ENCODE measurements around the gene SEZ6. TPM values are rescaled to one million over a fixed set of nuclear protein-coding genes. Genes with fewer than 3 reads are reported as not detected.

SEZ6 gene
- total RNA-seq, 1 donor from 2014 or later = not detected

GRCh38 chr17:28906706-28907438 is 99.0 kb downstream of the SEZ6 start:
- Mint-ChIP-seq H3K36me3 (ENCODE audit: low read depth) (peaks cover 66% of the 10 kb centered on the region), H3K9me3 (no peaks in the 10 kb centered on the region), H3K4me1 (peaks cover 8% of the 10 kb centered on the region), H3K27ac (peak overlapping the region; percentile 53), H3K4me3 (no peak overlapping the region), H3K27me3 (no peaks in the 10 kb centered on the region)
- ChIA-PET CTCF (interaction anchor here (0.7 to 6.2 kb wide), 5 partner anchors 9 to 258 kb away, joined by 3 to 37 read pairs (median 10); partner anchors contain the start of gene FLOT2), POLR2A (interaction anchor here (0.6 kb wide), 1 partner anchor 157 kb away, joined by 3 read pairs; no protein-coding TSS in a partner anchor)
- ATAC-seq (ENCODE audit: low read depth) = no peak
- no peak for TF ChIP-seq CTCF (IDR thresholded peaks at IDR 0.05)
- intact Hi-C loops (cut with micrococcal nuclease) = no loop called here
- DNase-seq = no peak

GRCh38 chr17:28906276-28906675 is 99.6 kb downstream of the SEZ6 start:
- no peak for TF ChIP-seq CTCF (IDR thresholded peaks at IDR 0.05)
- Mint-ChIP-seq H3K9me3 (no peaks in the 10 kb centered on the region), H3K4me1 (peaks cover 14% of the 10 kb centered on the region), H3K27ac (no peak overlapping the region), H3K27me3 (no peaks in the 10 kb centered on the region), H3K4me3 (no peak overlapping the region), H3K36me3 (ENCODE audit: low read depth) (peaks cover 63% of the 10 kb centered on the region)
- DNase-seq = no peak
- POLR2A ChIA-PET = interaction anchor here (0.6 to 1.0 kb wide), 2 partner anchors 64 to 156 kb away, joined by 3 read pairs; partner anchors contain the start of gene FAM222B
- ATAC-seq (ENCODE audit: low read depth) = no peak
- CTCF ChIA-PET = interaction anchor here (1.9 to 6.2 kb wide), 4 partner anchors 8 to 180 kb away, joined by 7 to 37 read pairs (median 10); partner anchors contain the start of gene FLOT2
- intact Hi-C loops (cut with micrococcal nuclease) = no loop called here

Other genes starting within 250 kb of the SEZ6 start
- gene FAM222B, start 163.2 kb downstream of the SEZ6 start, total RNA-seq = 15.6 and 16.0 TPM in 2 replicates
- 47.6 and 49.2 TPM in 2 replicates for gene ERAL1, start 151.0 kb downstream of the SEZ6 start, total RNA-seq
- 303 and 321 TPM in 2 replicates for gene FLOT2, start 108.3 kb downstream of the SEZ6 start, total RNA-seq
- gene DHRS13, start 103.0 kb downstream of the SEZ6 start, total RNA-seq = 32.0 and 39.6 TPM in 2 replicates
- 89.2 and 96.5 TPM in 2 replicates for gene PHF12, start 54.5 kb downstream of the SEZ6 start, total RNA-seq
- gene PIPOX, start 37.1 kb upstream of the SEZ6 start, total RNA-seq = 8.7 and 8.8 TPM in 2 replicates
- 67.8 and 79.8 TPM in 2 replicates for gene MYO18A, start 174.4 kb upstream of the SEZ6 start, total RNA-seq
- not detected in 2 replicates for gene CRYBA1, start 240.8 kb upstream of the SEZ6 start, total RNA-seq